ENCODE results near the gene PRKCH.

PRKCH gene

DNA sequence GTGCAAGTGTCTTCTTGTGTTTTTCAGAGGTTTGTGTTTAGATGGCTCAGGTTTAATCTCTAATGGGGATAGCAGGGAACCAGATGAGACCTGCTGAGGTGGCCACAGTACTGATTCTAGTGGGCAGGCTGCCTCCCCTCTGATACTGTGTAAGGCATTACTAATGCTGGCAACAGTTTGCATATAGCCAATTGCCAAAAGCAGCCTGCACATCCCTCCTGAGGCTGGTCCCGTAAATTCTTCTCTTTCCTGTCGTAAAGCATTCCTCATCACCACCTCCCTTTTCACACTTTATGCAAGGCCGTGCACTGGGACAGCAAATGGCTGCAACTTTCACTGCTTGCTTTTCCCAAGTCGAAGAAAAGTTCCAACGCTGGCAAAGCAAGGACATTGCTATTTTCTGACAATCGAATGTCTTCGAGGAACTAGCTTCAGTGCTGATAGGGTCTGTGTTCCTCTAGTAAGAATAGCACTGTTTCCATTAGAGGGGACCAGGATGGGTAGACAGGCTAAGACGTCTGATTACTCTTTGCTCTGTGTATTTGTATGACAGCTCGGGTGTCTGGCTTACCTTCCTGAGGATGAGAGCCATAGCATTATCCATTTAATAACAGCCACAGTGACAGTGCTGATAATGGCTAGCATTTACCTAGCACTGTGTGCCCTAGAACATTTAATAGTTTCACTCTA lies 195.7 kb downstream of the PRKCH start:
- Histone ChIP-seq H3K4me3 (replicated peaks; ENCODE audit: insufficient read depth, low read length) (no peak overlapping the region), H3K27me3 (ENCODE audit: insufficient read depth, poor library complexity, severe bottlenecking) (no peaks in the 10 kb centered on the region), H3K27ac (replicated peaks) (no peak overlapping the region)
- DNase-seq (ENCODE audit: low read depth in 1 of 2, low spot score in 1 of 2) = no peak
- TF ChIP-seq SPI1 (IDR thresholded peaks at IDR 0.05; ENCODE audit: borderline replicate concordance, low read depth) = no peak
- TF ChIP-seq, protein P1, sequence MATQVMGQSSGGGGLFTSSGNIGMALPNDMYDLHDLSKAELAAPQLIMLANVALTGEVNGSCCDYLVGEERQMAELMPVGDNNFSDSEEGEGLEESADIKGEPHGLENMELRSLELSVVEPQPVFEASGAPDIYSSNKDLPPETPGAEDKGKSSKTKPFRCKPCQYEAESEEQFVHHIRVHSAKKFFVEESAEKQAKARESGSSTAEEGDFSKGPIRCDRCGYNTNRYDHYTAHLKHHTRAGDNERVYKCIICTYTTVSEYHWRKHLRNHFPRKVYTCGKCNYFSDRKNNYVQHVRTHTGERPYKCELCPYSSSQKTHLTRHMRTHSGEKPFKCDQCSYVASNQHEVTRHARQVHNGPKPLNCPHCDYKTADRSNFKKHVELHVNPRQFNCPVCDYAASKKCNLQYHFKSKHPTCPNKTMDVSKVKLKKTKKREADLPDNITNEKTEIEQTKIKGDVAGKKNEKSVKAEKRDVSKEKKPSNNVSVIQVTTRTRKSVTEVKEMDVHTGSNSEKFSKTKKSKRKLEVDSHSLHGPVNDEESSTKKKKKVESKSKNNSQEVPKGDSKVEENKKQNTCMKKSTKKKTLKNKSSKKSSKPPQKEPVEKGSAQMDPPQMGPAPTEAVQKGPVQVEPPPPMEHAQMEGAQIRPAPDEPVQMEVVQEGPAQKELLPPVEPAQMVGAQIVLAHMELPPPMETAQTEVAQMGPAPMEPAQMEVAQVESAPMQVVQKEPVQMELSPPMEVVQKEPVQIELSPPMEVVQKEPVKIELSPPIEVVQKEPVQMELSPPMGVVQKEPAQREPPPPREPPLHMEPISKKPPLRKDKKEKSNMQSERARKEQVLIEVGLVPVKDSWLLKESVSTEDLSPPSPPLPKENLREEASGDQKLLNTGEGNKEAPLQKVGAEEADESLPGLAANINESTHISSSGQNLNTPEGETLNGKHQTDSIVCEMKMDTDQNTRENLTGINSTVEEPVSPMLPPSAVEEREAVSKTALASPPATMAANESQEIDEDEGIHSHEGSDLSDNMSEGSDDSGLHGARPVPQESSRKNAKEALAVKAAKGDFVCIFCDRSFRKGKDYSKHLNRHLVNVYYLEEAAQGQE (IDR thresholded peaks at IDR 0.05; ENCODE audit: insufficient replicate concordance, low read depth) = no peak
- TF ChIP-seq, protein P2, sequence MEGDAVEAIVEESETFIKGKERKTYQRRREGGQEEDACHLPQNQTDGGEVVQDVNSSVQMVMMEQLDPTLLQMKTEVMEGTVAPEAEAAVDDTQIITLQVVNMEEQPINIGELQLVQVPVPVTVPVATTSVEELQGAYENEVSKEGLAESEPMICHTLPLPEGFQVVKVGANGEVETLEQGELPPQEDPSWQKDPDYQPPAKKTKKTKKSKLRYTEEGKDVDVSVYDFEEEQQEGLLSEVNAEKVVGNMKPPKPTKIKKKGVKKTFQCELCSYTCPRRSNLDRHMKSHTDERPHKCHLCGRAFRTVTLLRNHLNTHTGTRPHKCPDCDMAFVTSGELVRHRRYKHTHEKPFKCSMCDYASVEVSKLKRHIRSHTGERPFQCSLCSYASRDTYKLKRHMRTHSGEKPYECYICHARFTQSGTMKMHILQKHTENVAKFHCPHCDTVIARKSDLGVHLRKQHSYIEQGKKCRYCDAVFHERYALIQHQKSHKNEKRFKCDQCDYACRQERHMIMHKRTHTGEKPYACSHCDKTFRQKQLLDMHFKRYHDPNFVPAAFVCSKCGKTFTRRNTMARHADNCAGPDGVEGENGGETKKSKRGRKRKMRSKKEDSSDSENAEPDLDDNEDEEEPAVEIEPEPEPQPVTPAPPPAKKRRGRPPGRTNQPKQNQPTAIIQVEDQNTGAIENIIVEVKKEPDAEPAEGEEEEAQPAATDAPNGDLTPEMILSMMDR (IDR thresholded peaks at IDR 0.05; ENCODE audit: insufficient read depth, low read length) = no peak
- TF ChIP-seq GABPA (IDR thresholded peaks at IDR 0.05; ENCODE audit: low read depth) = no peak
- no peak for TF ChIP-seq POLR2AphosphoS5 (IDR thresholded peaks at IDR 0.05; ENCODE audit: low read depth)

DNA sequence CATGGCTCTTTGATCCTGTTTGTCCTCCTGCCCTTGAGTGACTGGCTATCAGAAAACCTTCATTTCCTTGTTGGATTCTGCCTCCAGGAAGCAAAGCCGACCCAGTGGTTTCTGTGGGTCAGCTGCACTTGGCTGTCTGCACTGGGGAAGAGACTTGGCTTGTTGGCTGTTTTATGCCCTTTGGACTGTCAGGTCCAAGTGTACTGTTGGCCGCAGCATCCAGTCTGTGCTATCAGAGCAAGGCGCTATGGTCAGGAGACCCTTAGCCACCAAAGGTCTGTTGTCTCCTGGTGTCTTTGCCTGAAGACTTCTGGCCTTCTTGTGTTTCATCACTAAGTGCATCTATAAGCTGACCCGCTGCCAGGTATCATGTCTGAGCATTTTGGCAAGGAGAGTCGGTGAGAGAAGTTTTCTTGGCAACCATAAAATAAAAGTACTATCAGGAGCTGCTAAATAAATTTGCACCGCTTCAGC lies 196.6 kb downstream of the PRKCH start:
- Histone ChIP-seq H3K27ac (replicated peaks) (no peak overlapping the region), H3K27me3 (ENCODE audit: insufficient read depth, poor library complexity, severe bottlenecking) (no peaks in the 10 kb centered on the region), H3K4me3 (replicated peaks; ENCODE audit: insufficient read depth, low read length) (no peak overlapping the region)
- TF ChIP-seq POLR2AphosphoS5 (IDR thresholded peaks at IDR 0.05; ENCODE audit: low read depth) (no peak), SPI1 (IDR thresholded peaks at IDR 0.05; ENCODE audit: borderline replicate concordance, low read depth) (no peak), GABPA (IDR thresholded peaks at IDR 0.05; ENCODE audit: low read depth) (no peak)
- TF ChIP-seq, protein P1 (IDR thresholded peaks at IDR 0.05; ENCODE audit: insufficient replicate concordance, low read depth) = no peak
- TF ChIP-seq, protein P2 (IDR thresholded peaks at IDR 0.05; ENCODE audit: insufficient read depth, low read length) = no peak
- DNase-seq (ENCODE audit: low read depth in 1 of 2, low spot score in 1 of 2) = no peak

DNA sequence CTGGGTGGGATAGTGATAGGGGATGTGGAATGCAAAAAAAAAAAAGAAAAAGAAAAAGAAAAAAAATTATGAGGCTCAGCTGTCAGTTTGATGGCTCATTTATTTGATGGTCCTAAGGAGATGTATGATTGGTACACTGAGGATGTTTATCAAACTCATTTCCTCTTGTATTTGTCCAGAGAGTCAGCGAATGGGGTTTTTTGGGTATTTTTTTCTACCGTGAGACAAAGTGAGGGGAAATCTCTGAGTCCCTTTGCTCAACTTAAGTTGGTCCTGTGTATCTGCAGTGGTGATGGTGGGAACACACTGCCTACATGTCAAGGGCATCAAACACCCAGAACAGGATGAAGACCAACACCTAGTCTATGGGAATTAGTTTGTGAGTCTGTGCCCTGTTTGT lies 197.0 kb downstream of the PRKCH start:
- H3K4me3 ChIP-seq (replicated peaks; ENCODE audit: insufficient read depth, low read length) = no peak overlapping the region
- no peak overlapping the region for H3K27ac ChIP-seq (replicated peaks)
- no peak for DNase-seq (ENCODE audit: low read depth in 1 of 2, low spot score in 1 of 2)
- H3K27me3 ChIP-seq (ENCODE audit: insufficient read depth, poor library complexity, severe bottlenecking) = no peaks in the 10 kb centered on the region
- TF ChIP-seq POLR2AphosphoS5 (IDR thresholded peaks at IDR 0.05; ENCODE audit: low read depth) = no peak
- TF ChIP-seq SPI1 (IDR thresholded peaks at IDR 0.05; ENCODE audit: borderline replicate concordance, low read depth) = no peak
- TF ChIP-seq, protein P1 (IDR thresholded peaks at IDR 0.05; ENCODE audit: insufficient replicate concordance, low read depth) = no peak
- TF ChIP-seq, protein P2 (IDR thresholded peaks at IDR 0.05; ENCODE audit: insufficient read depth, low read length) = no peak
- no peak for TF ChIP-seq GABPA (IDR thresholded peaks at IDR 0.05; ENCODE audit: low read depth)
